Activated CD8-positive, alpha-beta memory T cell treated with anti-CD3 and anti-CD28 coated beads for 36 hours (primary cell): ENCODE measurements around the gene DPCD. TPM values are rescaled to one million over a fixed set of nuclear protein-coding genes. Genes with fewer than 3 reads are reported as not detected.

Experiments
- CTCF ChIA-PET: fragments of 350-600 bp; sonication (Branson Sonifier 250); formaldehyde crosslinking; loops from one replicate; lab custom pipeline; 2021; ENCODE audit warnings: antibody characterized with exemption; lab: Charles Lee
- POLR2A ChIA-PET: fragments of 350-600 bp; sonication (Branson Sonifier 250); formaldehyde crosslinking; loops from one replicate; lab custom pipeline; 2021; ENCODE audit warnings: antibody characterized with exemption; lab: Charles Lee
- total RNA-seq, 2 experiments: library from RNA; stranded (reverse); gene quantifications; one replicate each; pipeline ENCODE4 v1.2.3, GENCODE V29; 2021

DPCD gene
- total RNA-seq, 2 experiments from 2014 or later = 23.5 to 23.9 TPM

GRCh38 chr10:101565370-101565900 lies 22.7 kb upstream of the DPCD start:
- ChIA-PET CTCF (no interaction called here), POLR2A (no interaction called here)

- POLR2A ChIA-PET = no interaction called here
- CTCF ChIA-PET = no interaction called here
These were observed 22.2 kb upstream of the DPCD start for GRCh38 chr10:101565936-101566332.

GRCh38 chr10:101566333-101567164 lies 21.6 kb upstream of the DPCD start:
- ChIA-PET CTCF (no interaction called here), POLR2A (no interaction called here)

- ChIA-PET POLR2A (no interaction called here), CTCF (interaction anchor here (1.3 kb wide), 1 partner anchor 352 kb away, joined by 3 read pairs; no protein-coding TSS in a partner anchor)
These were observed 20.7 kb upstream of the DPCD start for GRCh38 chr10:101567165-101568006.

GRCh38 chr10:101568054-101568745 lies 19.9 kb upstream of the DPCD start:
- ChIA-PET POLR2A (no interaction called here), CTCF (interaction anchor here (1.3 kb wide), 1 partner anchor 353 kb away, joined by 3 read pairs; no protein-coding TSS in a partner anchor)

GRCh38 chr10:101569323-101569621 lies 18.8 kb upstream of the DPCD start:
- POLR2A ChIA-PET = interaction anchor here (1.0 kb wide), 1 partner anchor 354 kb away, joined by 3 read pairs; no protein-coding TSS in a partner anchor
- CTCF ChIA-PET = interaction anchor here (0.6 to 4.1 kb wide), 19 partner anchors 9 to 474 kb away, joined by 3 to 31 read pairs (median 4); no protein-coding TSS in a partner anchor

GRCh38 chr10:101569622-101570427 lies 18.3 kb upstream of the DPCD start:
- POLR2A ChIA-PET = interaction anchor here (1.0 kb wide), 1 partner anchor 355 kb away, joined by 3 read pairs; no protein-coding TSS in a partner anchor
- CTCF ChIA-PET = interaction anchor here (0.6 to 4.1 kb wide), 27 partner anchors 9 to 474 kb away, joined by 3 to 31 read pairs (median 4); partner anchors contain the start of genes DPCD and POLL

- POLR2A ChIA-PET = no interaction called here
- CTCF ChIA-PET = interaction anchor here (0.6 to 4.1 kb wide), 26 partner anchors 8 to 475 kb away, joined by 3 to 31 read pairs (median 3); partner anchors contain the start of genes DPCD and POLL
These were observed 17.5 kb upstream of the DPCD start for GRCh38 chr10:101570428-101571270.

GRCh38 chr10:101571271-101571925 lies 16.7 kb upstream of the DPCD start:
- POLR2A ChIA-PET = no interaction called here
- CTCF ChIA-PET = interaction anchor here (1.0 to 4.1 kb wide), 14 partner anchors 9 to 357 kb away, joined by 3 to 31 read pairs (median 4); partner anchors contain the start of genes DPCD and POLL

GRCh38 chr10:101572126-101572525 lies 16.0 kb upstream of the DPCD start:
- POLR2A ChIA-PET = no interaction called here
- CTCF ChIA-PET = interaction anchor here (1.0 to 4.1 kb wide), 3 partner anchors 12 to 358 kb away, joined by 3 to 31 read pairs (median 8); partner anchors contain the start of genes DPCD and POLL

- POLR2A ChIA-PET = no interaction called here
- CTCF ChIA-PET = interaction anchor here (4.1 kb wide), 1 partner anchor 359 kb away, joined by 31 read pairs; no protein-coding TSS in a partner anchor
These were observed 15.3 kb upstream of the DPCD start for GRCh38 chr10:101572785-101573184.

GRCh38 chr10:101573885-101574753 lies 14.0 kb upstream of the DPCD start:
- ChIA-PET CTCF (no interaction called here), POLR2A (no interaction called here)

- CTCF ChIA-PET = no interaction called here
- POLR2A ChIA-PET = interaction anchor here (0.6 kb wide), 1 partner anchor 1020 kb away, joined by 3 read pairs; no protein-coding TSS in a partner anchor
These were observed 13.0 kb upstream of the DPCD start for GRCh38 chr10:101575091-101575490.

- ChIA-PET POLR2A (interaction anchor here (0.6 kb wide), 1 partner anchor 1021 kb away, joined by 3 read pairs; no protein-coding TSS in a partner anchor), CTCF (interaction anchor here (0.6 to 0.7 kb wide), 2 partner anchors 270 to 704 kb away, joined by 3 to 6 read pairs; no protein-coding TSS in a partner anchor)
These were observed 12.4 kb upstream of the DPCD start for GRCh38 chr10:101575580-101576210.
